ENCODE results near the gene LRP3.
"Not testable (repeated sequence)": the region's sequence is repeated elsewhere in the genome, so short reads cannot be mapped to it uniquely, and the experiment has no call there.

The LRP3 gene

DNA sequence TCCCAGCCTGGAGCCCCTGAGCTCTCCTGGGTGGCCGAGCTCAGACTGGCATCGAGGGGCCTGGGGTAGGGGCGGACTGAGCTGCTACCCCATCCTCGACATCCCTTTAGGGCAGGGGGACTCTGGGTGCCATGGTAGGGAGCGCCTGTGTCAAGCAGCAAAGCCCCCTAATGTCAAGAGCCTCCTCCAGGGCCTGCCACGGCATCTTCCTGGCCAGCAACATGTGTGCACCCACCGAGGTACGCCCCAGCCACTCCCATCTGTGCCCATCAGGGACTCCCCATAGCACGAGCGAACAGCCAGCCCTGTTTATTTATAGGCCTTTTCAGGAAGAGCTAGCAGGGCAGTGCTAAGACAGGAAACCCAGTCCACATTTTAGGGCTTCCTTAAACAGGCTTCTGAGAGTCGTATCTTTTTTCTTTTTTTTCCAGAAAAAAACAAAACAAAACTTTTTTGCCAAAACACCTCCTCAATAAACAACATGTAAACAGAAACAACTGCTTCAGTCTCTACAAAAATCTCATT is 14.3 kb downstream of the LRP3 start:
- no peak overlapping the region for H3K27ac ChIP-seq (ENCODE audit: low read length)
- DNase-seq (ENCODE audit: low read depth, low spot score) = no peak
- H3K4me3 ChIP-seq (ENCODE audit: low read length) = no peak overlapping the region
- peaks cover 16% of the 10 kb centered on the region; the same call in 1 of the 2 replicates for H3K36me3 ChIP-seq (ENCODE audit: control insufficient read depth, insufficient read depth, low read length)
- WGBS (ENCODE audit: insufficient coverage, insufficient read length) = no CpG with 5 or more reads among the region's 11 CpGs
- H3K9me3 ChIP-seq (ENCODE audit: control insufficient read depth, insufficient read depth, low read length) = no peaks in the 10 kb centered on the region
- H3K27me3 ChIP-seq (ENCODE audit: control insufficient read depth, insufficient read depth, low read length) = no peaks in the 10 kb centered on the region
- H3K4me1 ChIP-seq (ENCODE audit: control insufficient read depth, insufficient read depth, low read length) = no peaks in the 10 kb centered on the region; the same call in 1 of the 2 replicates

- Histone ChIP-seq H3K27me3 (ENCODE audit: control insufficient read depth, insufficient read depth, low read length) (no peaks in the 10 kb centered on the region), H3K36me3 (ENCODE audit: control insufficient read depth, insufficient read depth, low read length) (peaks cover 16% of the 10 kb centered on the region; the same call in 1 of the 2 replicates), H3K4me3 (ENCODE audit: low read length) (no peak overlapping the region), H3K9me3 (ENCODE audit: control insufficient read depth, insufficient read depth, low read length) (no peaks in the 10 kb centered on the region), H3K27ac (ENCODE audit: low read length) (no peak overlapping the region), H3K4me1 (ENCODE audit: control insufficient read depth, insufficient read depth, low read length) (no peaks in the 10 kb centered on the region; the same call in 1 of the 2 replicates)
- no CpG with 5 or more reads among the region's 24 CpGs for WGBS (ENCODE audit: insufficient coverage, insufficient read length)
- no peak for DNase-seq (ENCODE audit: low read depth, low spot score)
Measured at GRCh38 chr19:33208904-33209849, 15.0 kb downstream of the LRP3 start.

DNA sequence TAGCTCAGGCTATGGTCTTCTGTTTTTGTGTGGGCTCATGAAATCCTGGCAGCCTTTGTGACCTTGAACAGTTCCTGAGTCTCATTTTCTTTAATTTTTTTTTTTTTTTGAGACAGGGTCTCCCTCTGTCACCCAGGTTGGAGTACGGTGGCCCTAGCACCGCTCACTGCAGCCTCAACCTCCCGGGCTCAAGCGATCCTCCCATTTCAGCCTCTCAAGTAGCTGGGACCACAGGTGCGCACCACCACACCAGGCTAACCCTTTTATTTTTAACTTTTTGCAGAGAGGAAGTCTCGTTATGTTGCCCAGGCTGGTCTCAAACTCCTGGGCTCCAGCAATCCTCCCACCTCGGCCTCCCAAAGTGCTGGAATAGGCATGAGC is 15.7 kb downstream of the LRP3 start:
- not testable (repeated sequence) for DNase-seq (ENCODE audit: low read depth, low spot score); H3K4me1 ChIP-seq (ENCODE audit: control insufficient read depth, insufficient read depth, low read length); H3K9me3 ChIP-seq (ENCODE audit: control insufficient read depth, insufficient read depth, low read length); H3K27me3 ChIP-seq (ENCODE audit: control insufficient read depth, insufficient read depth, low read length); H3K4me3 ChIP-seq (ENCODE audit: low read length); H3K27ac ChIP-seq (ENCODE audit: low read length)
- no CpG with 5 or more reads among the region's 7 CpGs for WGBS (ENCODE audit: insufficient coverage, insufficient read length)
- peaks cover 14% of the 10 kb centered on the region; the same call in 1 of the 2 replicates for H3K36me3 ChIP-seq (ENCODE audit: control insufficient read depth, insufficient read depth, low read length)

GRCh38 chr19:33210266-33210940 is 16.3 kb downstream of the LRP3 start:
- H3K27ac ChIP-seq (ENCODE audit: low read length) = no peak overlapping the region
- no peak overlapping the region for H3K4me3 ChIP-seq (ENCODE audit: low read length)
- DNase-seq (ENCODE audit: low read depth, low spot score) = no peak
- H3K4me1 ChIP-seq (ENCODE audit: control insufficient read depth, insufficient read depth, low read length) = no peaks in the 10 kb centered on the region; the same call in 1 of the 2 replicates
- no peaks in the 10 kb centered on the region for H3K9me3 ChIP-seq (ENCODE audit: control insufficient read depth, insufficient read depth, low read length)
- no peaks in the 10 kb centered on the region for H3K27me3 ChIP-seq (ENCODE audit: control insufficient read depth, insufficient read depth, low read length)
- no CpG with 5 or more reads among the region's 22 CpGs for WGBS (ENCODE audit: insufficient coverage, insufficient read length)
- peaks cover 8% of the 10 kb centered on the region; the same call in 1 of the 2 replicates for H3K36me3 ChIP-seq (ENCODE audit: control insufficient read depth, insufficient read depth, low read length)

DNA sequence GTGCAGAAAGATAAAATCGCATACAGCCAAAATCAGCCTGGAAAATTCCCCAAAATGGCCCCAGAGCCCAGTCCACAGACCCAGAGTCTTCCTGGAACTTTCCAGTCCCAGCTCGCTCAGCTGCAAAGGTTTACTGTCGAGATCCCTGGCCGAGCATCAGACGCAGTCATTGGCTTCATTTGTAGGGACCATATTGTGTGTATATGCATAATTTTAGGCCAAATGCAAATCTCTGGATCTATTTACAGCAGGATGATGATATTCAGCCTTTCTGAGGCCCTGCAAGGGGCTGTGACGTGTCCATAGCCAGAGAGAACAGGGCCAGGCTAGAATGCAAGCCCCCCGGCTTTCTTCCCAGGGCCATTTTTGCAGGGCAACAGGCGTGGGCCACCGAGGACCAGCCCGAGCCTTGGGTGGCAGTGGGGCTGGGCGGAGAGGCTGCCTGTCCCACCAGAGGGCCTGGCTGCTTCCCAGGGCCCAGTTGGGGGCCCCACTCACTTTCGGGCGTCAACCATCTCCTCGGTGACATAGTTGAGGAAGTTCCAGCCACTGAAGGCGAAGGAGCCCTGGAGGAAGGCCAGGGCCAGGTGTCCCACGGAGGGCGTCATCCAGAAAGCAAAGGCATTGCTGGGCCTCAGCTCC is 17.8 kb downstream of the LRP3 start:
- no CpG with 5 or more reads among the region's 17 CpGs for WGBS (ENCODE audit: insufficient coverage, insufficient read length)
- no peak for DNase-seq (ENCODE audit: low read depth, low spot score)
- H3K4me1 ChIP-seq (ENCODE audit: control insufficient read depth, insufficient read depth, low read length) = no peaks in the 10 kb centered on the region; the same call in 1 of the 2 replicates
- H3K27ac ChIP-seq (ENCODE audit: low read length) = no peak overlapping the region
- H3K36me3 ChIP-seq (ENCODE audit: control insufficient read depth, insufficient read depth, low read length) = peaks cover 4% of the 10 kb centered on the region; the same call in 1 of the 2 replicates
- H3K9me3 ChIP-seq (ENCODE audit: control insufficient read depth, insufficient read depth, low read length) = no peaks in the 10 kb centered on the region
- no peaks in the 10 kb centered on the region for H3K27me3 ChIP-seq (ENCODE audit: control insufficient read depth, insufficient read depth, low read length)
- H3K4me3 ChIP-seq (ENCODE audit: low read length) = no peak overlapping the region

DNA sequence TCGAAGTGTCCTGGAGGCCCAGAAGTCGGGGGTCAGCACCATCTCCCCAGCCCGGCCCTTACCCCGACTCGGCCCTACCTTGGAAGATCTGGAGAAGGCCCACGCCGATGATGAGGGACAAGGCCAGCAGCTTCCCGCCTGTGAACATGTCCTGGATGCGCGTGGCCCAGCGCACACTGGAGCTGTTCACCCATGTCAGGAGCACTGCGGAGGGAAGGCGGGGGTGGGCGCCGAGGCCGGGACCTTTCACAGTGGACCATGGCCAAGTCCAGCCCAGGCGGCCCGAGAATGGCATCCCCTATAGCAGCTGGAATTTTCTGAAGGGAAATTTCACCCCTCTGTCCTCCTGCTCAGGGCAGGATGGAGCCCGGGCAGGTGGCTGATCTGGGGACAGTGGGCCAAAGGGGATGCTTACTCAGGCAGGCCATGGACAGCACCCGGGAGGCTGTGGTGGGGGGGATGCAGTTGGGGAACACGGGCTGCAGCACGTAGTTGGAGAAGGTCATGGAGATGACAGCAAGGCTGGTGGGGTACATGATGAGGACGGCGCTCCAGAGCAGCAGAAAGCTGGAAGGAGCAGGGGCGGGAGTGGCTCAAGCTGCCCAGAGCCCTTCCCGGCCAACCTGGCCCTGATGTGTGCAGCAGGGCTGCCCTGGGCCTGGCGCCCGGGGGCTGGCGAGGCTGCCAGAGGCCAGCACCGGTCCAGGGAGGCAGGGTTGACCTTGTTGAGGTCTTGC is 18.5 kb downstream of the LRP3 start:
- no CpG with 5 or more reads among the region's 30 CpGs for WGBS (ENCODE audit: insufficient coverage, insufficient read length)
- Histone ChIP-seq H3K27ac (ENCODE audit: low read length) (no peak overlapping the region), H3K36me3 (ENCODE audit: control insufficient read depth, insufficient read depth, low read length) (no peaks in the 10 kb centered on the region; the same call in 1 of the 2 replicates), H3K27me3 (ENCODE audit: control insufficient read depth, insufficient read depth, low read length) (no peaks in the 10 kb centered on the region), H3K9me3 (ENCODE audit: control insufficient read depth, insufficient read depth, low read length) (no peaks in the 10 kb centered on the region), H3K4me3 (ENCODE audit: low read length) (no peak overlapping the region), H3K4me1 (ENCODE audit: control insufficient read depth, insufficient read depth, low read length) (no peaks in the 10 kb centered on the region; the same call in 1 of the 2 replicates)
- no peak for DNase-seq (ENCODE audit: low read depth, low spot score)

DNA sequence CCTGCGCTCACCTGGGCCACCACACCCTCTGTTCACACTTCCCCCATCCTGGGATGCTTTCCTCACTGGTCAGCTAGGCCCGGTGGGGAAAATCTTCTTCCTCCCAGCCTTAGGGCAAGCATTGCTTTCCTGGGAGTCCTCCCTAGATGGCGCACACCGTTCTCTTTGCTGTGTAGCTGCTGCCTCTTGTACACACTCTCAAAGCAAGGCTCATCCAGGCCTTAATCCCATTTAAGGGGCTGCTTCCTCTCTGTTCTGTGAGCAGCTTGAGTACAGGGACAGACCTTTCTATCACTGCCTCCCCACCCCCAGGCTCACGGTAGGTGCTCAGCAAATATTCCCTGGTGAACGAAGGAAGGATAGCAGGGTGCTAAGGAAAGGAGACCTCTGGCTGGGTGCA is 20.5 kb downstream of the LRP3 start:
- no CpG with 5 or more reads among the region's 6 CpGs for WGBS (ENCODE audit: insufficient coverage, insufficient read length)

GRCh38 chr19:33215438-33216197 is 21.5 kb downstream of the LRP3 start:
- no peaks in the 10 kb centered on the region for H3K9me3 ChIP-seq (ENCODE audit: control insufficient read depth, insufficient read depth, low read length)
- no peak overlapping the region for H3K27ac ChIP-seq (ENCODE audit: low read length)
- no peaks in the 10 kb centered on the region; the same call in 1 of the 2 replicates for H3K36me3 ChIP-seq (ENCODE audit: control insufficient read depth, insufficient read depth, low read length)
- DNase-seq (ENCODE audit: low read depth, low spot score) = no peak
- H3K27me3 ChIP-seq (ENCODE audit: control insufficient read depth, insufficient read depth, low read length) = no peaks in the 10 kb centered on the region
- WGBS (ENCODE audit: insufficient coverage, insufficient read length) = no CpG with 5 or more reads among the region's 19 CpGs
- no peaks in the 10 kb centered on the region; the same call in 1 of the 2 replicates for H3K4me1 ChIP-seq (ENCODE audit: control insufficient read depth, insufficient read depth, low read length)
- H3K4me3 ChIP-seq (ENCODE audit: low read length) = no peak overlapping the region

More for the DNA sequence above, 20.5 kb downstream of the LRP3 start:
- no peaks in the 10 kb centered on the region for H3K9me3 ChIP-seq (ENCODE audit: control insufficient read depth, insufficient read depth, low read length)
- no peaks in the 10 kb centered on the region; the same call in 1 of the 2 replicates for H3K36me3 ChIP-seq (ENCODE audit: control insufficient read depth, insufficient read depth, low read length)
- H3K27me3 ChIP-seq (ENCODE audit: control insufficient read depth, insufficient read depth, low read length) = no peaks in the 10 kb centered on the region
- no peak for DNase-seq (ENCODE audit: low read depth, low spot score)
- H3K4me1 ChIP-seq (ENCODE audit: control insufficient read depth, insufficient read depth, low read length) = no peaks in the 10 kb centered on the region; the same call in 1 of the 2 replicates
- no peak overlapping the region for H3K4me3 ChIP-seq (ENCODE audit: low read length)
- H3K27ac ChIP-seq (ENCODE audit: low read length) = no peak overlapping the region

DNA sequence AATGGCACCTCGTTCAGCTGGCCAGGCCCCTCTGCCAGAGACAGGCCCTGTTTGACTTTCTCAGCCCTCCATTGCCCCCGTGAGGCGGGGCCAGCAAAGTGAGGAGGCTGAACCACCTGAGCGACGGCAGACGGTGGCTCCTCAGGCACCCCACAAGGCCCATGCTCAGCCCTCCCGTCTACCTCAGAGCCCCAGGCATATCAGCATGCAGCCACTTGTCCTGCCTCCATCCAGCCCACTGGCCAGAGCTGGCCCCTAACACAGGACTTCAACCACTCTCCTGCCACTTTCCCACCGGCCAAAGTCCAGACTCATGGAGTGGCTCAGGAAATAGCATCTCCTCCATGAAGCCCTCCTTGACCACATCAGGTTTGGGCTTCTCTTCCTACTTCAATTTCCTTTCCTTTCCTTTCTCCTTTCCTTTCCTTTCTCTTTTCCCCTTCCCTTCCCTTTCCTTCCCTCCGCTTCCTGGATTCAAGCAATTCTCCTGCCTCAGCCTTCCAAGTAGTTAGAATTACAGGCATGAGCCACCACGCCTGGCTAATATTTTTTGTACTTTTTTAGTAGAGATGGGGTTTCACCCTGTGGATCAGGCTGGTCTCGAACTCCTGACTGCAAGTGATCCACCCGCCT is 22.2 kb downstream of the LRP3 start:
- Histone ChIP-seq H3K27ac (ENCODE audit: low read length) (no peak overlapping the region), H3K4me1 (ENCODE audit: control insufficient read depth, insufficient read depth, low read length) (no peaks in the 10 kb centered on the region; the same call in 1 of the 2 replicates), H3K9me3 (ENCODE audit: control insufficient read depth, insufficient read depth, low read length) (no peaks in the 10 kb centered on the region), H3K36me3 (ENCODE audit: control insufficient read depth, insufficient read depth, low read length) (no peaks in the 10 kb centered on the region; the same call in 1 of the 2 replicates), H3K27me3 (ENCODE audit: control insufficient read depth, insufficient read depth, low read length) (no peaks in the 10 kb centered on the region), H3K4me3 (ENCODE audit: low read length) (no peak overlapping the region)
- 100% methylated on average over 1 of the region's 12 CpGs for WGBS (ENCODE audit: insufficient coverage, insufficient read length)
- no peak for DNase-seq (ENCODE audit: low read depth, low spot score)
